Measurements from ENCODE around the gene RFT1.

RFT1 gene

GRCh38 chr3:53168175-53168923 is 38.1 kb upstream of the RFT1 start:
- no peak overlapping the region for H3K4me3 ChIP-seq (ENCODE audit: low read depth, low read length)
- TF ChIP-seq CTCF (IDR thresholded peaks at IDR 0.05; ENCODE audit: low read depth, low read length): no peak

- no peak for TF ChIP-seq CTCF (IDR thresholded peaks at IDR 0.05; ENCODE audit: low read depth, low read length)
- H3K4me3 ChIP-seq (ENCODE audit: low read depth, low read length): no peak overlapping the region
Measured at GRCh38 chr3:53167418-53168174, 37.4 kb upstream of the RFT1 start.

GRCh38 chr3:53166781-53167291 is 36.6 kb upstream of the RFT1 start:
- TF ChIP-seq CTCF (IDR thresholded peaks at IDR 0.05; ENCODE audit: low read depth, low read length): no peak
- H3K4me3 ChIP-seq (ENCODE audit: low read depth, low read length): no peak overlapping the region

- no peak overlapping the region for H3K4me3 ChIP-seq (ENCODE audit: low read depth, low read length)
- no peak for TF ChIP-seq CTCF (IDR thresholded peaks at IDR 0.05; ENCODE audit: low read depth, low read length)
Measured at GRCh38 chr3:53166206-53166605, 36.0 kb upstream of the RFT1 start.

- no peak for TF ChIP-seq CTCF (IDR thresholded peaks at IDR 0.05; ENCODE audit: low read depth, low read length)
- no peak overlapping the region for H3K4me3 ChIP-seq (ENCODE audit: low read depth, low read length)
Measured at GRCh38 chr3:53164911-53165310, 34.7 kb upstream of the RFT1 start.

- no peak overlapping the region for H3K4me3 ChIP-seq (ENCODE audit: low read depth, low read length)
Measured at GRCh38 chr3:53163444-53164387, 33.5 kb upstream of the RFT1 start.

More at GRCh38 chr3:53163444-53164387, 33.5 kb upstream of the RFT1 start:
- no peak for TF ChIP-seq CTCF (IDR thresholded peaks at IDR 0.05; ENCODE audit: low read depth, low read length)
